RKO (cell line): ENCODE results near the gene IGSF1.

ENCODE experiments used
- DNase-seq: peaks from one replicate; pipeline ENCODE4 v3.0.0-alpha.2; 2016; ENCODE audit warnings: low spot score

Gene IGSF1, protein sequence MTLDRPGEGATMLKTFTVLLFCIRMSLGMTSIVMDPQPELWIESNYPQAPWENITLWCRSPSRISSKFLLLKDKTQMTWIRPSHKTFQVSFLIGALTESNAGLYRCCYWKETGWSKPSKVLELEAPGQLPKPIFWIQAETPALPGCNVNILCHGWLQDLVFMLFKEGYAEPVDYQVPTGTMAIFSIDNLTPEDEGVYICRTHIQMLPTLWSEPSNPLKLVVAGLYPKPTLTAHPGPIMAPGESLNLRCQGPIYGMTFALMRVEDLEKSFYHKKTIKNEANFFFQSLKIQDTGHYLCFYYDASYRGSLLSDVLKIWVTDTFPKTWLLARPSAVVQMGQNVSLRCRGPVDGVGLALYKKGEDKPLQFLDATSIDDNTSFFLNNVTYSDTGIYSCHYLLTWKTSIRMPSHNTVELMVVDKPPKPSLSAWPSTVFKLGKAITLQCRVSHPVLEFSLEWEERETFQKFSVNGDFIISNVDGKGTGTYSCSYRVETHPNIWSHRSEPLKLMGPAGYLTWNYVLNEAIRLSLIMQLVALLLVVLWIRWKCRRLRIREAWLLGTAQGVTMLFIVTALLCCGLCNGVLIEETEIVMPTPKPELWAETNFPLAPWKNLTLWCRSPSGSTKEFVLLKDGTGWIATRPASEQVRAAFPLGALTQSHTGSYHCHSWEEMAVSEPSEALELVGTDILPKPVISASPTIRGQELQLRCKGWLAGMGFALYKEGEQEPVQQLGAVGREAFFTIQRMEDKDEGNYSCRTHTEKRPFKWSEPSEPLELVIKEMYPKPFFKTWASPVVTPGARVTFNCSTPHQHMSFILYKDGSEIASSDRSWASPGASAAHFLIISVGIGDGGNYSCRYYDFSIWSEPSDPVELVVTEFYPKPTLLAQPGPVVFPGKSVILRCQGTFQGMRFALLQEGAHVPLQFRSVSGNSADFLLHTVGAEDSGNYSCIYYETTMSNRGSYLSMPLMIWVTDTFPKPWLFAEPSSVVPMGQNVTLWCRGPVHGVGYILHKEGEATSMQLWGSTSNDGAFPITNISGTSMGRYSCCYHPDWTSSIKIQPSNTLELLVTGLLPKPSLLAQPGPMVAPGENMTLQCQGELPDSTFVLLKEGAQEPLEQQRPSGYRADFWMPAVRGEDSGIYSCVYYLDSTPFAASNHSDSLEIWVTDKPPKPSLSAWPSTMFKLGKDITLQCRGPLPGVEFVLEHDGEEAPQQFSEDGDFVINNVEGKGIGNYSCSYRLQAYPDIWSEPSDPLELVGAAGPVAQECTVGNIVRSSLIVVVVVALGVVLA (N-terminal part only)

GRCh38 chrX:131288738-131289511 lies at the start of gene IGSF1:
Gene IGSF1 (minus strand): TSS chrX:131289306. CDS start chrX:131286674, 2,632 bp downstream.
- DNase-seq, result no peak

DNA sequence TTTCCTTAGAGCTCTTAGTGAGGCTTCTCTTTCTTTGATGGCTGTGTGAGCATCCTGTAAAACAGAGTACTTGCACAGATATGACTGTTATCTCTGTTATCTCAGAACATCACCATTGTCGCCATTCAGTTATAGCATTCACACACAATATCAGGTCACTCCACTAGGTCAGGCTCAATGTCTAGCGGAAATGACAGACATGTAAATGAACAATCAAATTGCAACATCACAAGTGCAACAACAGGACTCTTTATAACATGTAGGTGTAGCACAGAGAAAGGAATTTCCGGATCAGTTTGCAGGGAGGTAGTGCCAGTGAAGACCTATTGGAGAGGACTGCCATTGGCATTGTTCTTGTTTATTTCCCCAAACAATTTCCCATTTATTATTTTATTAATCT lies 43.2 kb upstream of the IGSF1 start:
- DNase-seq, result no peak

- DNase-seq, result no peak
These were observed 42.0 kb upstream of the IGSF1 start for GRCh38 chrX:131331152-131331551.

GRCh38 chrX:131330735-131331134 lies 41.6 kb upstream of the IGSF1 start:
- no peak for DNase-seq

DNA sequence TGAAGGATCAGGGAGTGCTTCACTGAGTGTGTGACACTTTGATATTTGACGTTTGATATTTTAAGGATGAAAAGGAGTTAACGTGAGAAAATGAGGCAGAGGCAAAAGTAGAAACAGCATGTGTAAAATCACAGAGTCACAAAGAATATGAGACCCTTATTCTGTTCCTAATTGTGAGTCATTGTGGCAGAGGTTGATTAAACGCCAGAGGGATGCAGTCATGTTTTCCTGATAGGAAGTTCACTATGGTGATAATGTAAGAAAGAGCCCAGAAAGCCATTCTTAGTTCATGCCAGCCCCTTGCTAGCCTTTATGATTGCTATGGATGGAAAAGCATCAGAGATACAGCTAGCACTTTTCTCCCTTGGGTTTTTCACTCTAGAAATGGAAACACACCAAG lies 33.5 kb upstream of the IGSF1 start:
- DNase-seq, result no peak

DNA sequence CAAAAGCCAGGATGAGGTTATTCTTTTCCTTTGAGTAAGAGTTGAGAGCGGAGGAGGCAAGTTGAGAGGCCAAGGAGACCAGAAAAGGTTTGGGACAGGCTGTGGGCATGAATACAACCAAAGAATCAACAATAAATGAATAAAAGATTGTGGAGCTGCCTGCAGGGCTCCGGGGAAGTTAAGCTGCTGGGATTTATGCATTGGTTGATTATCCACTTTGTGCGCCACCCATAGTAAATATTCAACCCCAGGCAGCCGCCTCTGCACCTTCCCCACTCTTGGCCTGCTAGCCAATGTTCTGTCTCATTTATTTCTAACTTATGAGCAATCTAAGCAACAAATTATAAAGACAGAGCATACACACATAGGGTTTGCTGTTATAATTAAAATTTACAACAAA lies 28.2 kb upstream of the IGSF1 start:
- no peak for DNase-seq

DNA sequence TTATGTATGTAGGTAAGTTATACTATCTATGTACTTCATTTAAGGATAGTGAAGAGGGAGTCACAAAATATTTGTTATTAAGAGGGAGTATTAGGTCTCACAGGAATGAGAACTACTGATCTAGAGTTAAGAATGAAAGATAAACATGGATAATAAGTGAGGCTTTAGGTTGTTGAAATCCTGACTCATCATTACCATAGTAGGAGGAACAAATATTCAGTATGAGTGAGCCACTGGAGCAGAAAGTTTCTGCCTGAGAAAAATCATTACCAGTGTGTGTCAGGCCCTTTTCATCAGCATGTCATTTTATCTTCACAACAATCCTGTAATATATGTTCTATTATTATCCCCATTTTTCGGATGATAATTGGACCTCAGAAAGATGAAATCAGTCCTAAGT lies 27.2 kb upstream of the IGSF1 start:
- DNase-seq, result no peak

GRCh38 chrX:131308980-131309379 lies 19.9 kb upstream of the IGSF1 start:
- DNase-seq, result no peak

DNA sequence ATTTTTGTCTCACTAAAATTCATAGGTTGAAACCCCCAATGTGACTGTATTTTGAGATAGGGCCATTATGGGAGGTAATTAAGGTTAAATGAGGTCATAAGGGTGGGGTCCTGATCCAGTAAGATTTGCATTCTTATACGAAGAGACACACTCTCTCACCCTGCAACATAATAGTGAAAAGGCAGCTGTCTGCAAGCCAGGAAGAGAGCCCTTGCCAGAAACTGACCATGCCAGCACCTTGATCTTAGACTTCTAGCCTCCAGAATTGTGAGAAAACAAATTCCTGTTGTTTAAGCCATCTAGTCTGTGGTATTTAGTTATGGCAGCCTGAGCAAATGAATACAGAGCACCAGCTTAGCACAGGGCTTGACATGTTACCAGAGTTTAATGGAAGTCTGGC lies 17.5 kb upstream of the IGSF1 start:
- no peak for DNase-seq

DNA sequence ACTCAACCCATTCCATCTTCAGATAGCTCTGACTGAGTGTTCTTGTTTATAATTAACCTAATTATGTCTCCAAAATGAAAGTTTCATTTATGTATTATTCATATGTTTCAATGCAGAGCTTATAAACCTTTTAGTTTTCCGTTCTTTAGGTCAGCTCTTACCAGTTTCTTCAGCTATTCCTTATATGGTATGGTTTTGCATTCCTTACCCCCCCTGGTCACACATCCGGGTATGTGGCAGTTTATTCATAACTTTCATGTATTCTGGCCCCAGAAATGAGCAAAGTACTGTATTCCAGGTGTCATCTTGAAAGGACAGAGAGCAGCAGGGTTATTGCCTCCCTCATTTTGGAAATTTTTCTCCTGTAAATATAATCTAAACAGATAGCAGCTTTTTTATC lies 16.8 kb upstream of the IGSF1 start:
- DNase-seq, result no peak

DNA sequence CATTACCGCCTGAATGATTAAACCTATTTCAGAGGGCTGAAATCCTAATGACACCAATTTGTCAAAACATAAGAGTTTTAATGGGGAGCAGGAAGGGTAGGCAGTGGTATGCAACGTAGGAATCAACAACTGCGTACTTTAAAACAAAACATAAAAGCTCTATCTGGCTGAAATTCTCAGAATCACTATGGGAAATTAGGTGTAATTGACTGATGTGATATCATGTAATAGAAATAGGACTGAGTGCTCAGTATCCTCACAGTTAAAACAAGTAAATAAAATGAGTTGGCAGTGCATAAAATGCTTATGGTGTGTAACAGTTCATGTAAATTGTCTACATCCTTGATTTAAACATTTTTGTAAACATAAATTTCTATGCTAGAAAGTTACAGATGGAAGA lies 13.6 kb upstream of the IGSF1 start:
- DNase-seq, result no peak

- no peak for DNase-seq
These were observed 12.0 kb upstream of the IGSF1 start for GRCh38 chrX:131301155-131301554.

GRCh38 chrX:131298846-131299245 lies 9.7 kb upstream of the IGSF1 start:
- DNase-seq, result no peak

DNA sequence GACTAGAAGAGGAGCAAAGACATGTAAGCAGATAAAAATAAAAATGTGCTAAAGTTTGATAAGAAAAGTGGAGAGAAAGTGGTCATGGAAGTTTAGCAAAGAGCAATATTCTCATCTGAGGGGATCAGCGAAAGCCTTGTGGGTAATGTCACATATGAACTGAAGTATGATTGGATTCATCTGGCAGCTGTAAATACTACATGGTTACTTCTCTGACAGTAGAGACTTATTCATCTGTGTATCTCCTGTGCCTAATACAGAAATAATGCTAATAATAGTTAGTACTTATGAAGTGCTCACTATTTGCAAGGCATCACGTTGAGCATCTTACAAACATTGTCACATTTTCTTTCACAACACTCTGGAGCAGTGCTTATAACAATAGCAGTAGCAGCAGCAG lies 8.9 kb upstream of the IGSF1 start:
- no peak for DNase-seq

- no peak for DNase-seq
These were observed 421 bp upstream of the IGSF1 start for GRCh38 chrX:131289527-131289926.

GRCh38 chrX:131288188-131288587 lies 918 bp downstream of the IGSF1 start:
- DNase-seq, result no peak

- no peak for DNase-seq
These were observed 1.4 kb downstream of the IGSF1 start for GRCh38 chrX:131287560-131288179.

- DNase-seq, result no peak
These were observed 9.5 kb downstream of the IGSF1 start for GRCh38 chrX:131279617-131280016.

- DNase-seq, result no peak
These were observed 9.9 kb downstream of the IGSF1 start for GRCh38 chrX:131279197-131279596.

GRCh38 chrX:131277543-131278136 lies 11.5 kb downstream of the IGSF1 start:
- no peak for DNase-seq

DNA sequence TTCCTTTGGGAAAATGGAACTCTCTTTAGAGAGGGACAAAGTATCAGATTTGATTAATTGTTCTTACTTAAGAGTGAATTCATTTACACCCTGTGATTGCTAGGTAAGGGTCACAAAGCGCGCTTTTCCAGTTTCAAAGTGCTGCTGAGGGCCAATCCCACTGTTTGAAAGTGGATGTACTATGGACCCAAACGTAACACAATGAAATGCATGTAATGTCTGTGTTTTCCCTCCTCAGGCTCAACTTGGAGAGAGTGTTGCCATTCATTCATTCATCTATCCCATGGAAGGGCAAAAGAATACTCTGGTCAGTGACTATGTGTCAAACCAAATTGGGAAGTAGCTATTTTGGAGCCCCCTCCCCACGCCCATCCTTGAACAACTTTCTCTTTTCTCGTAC lies 16.1 kb downstream of the IGSF1 start:
- DNase-seq, result no peak
